ENCODE results near the gene LIN9. TPM values are rescaled to one million over a fixed set of nuclear protein-coding genes. Genes with fewer than 3 reads are reported as not detected.
A peak's percentile ranks its signal among the peaks of the same experiment; 100 is the strongest.

The LIN9 gene
- total and polyA plus RNA-seq, 2 of the 13 experiments (the other 11 are each of a cell fraction or from before 2014, with no cell fraction given): 3.0 to 10.0 TPM

DNA sequence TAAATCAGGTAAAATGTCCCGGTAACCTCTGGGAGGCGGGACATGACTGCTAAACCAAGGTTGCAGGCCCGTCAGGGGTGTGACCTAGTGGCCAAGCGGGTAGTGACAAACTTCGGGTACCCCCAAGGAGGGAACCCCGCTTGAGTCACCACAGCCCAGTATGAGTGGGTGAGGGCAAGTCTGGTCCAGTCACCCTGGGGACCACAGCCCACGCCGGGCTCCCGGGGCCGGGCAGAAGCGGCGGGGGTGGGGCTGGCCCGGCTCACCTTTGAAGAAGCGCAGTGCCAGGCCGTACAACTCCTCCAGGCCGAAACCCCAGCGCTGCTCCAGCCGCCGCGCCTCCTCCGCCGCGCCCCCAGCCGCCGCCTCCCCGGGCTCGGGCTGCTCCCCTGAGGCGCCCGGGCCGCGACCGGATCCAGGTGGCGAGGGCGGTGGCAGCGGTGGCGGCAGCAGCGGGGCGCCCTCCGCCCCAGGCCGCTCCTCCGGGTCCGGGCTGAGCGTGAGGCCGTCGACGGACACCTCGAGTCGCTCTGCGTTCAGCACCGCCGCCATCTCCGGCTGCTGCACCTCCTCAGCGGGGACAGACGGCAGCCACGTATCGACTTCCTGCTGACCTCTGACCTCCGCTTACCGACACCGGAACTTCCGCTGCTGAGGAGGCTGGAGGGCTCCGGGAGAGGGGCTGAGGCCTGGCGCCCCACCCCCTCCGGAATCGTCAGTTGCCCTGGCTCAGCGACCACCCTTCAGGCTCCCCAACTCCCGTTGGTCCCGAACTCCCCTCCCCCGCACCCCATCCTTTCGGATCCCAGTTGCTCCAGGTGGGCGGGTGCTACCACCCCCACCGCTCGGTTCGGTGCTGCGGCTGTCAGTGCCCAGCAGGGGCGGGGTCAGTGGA is 122.6 kb downstream of the LIN9 start, which contains the start of gene ACBD3 (continued):
- TF ChIP-seq, protein P1, sequence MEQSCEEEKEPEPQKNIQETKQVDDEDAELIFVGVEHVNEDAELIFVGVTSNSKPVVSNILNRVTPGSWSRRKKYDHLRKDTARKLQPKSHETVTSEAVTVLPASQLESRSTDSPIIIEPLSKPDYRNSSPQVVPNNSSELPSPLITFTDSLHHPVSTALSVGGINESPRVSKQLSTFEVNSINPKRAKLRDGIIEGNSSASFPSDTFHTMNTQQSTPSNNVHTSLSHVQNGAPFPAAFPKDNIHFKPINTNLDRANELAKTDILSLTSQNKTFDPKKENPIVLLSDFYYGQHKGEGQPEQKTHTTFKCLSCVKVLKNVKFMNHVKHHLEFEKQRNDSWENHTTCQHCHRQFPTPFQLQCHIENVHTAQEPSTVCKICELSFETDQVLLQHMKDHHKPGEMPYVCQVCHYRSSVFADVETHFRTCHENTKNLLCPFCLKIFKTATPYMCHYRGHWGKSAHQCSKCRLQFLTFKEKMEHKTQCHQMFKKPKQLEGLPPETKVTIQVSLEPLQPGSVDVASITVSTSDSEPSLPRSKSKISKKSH (CRISPR knock-in tag; IDR thresholded peaks at IDR 0.05; ENCODE audit: borderline replicate concordance): no peak; the same call in 1 of the 2 replicates
- TF ChIP-seq MIER3 (CRISPR knock-in tag; IDR thresholded peaks at IDR 0.05; ENCODE audit: borderline replicate concordance) (peak; percentile 27; the same call in 1 of the 2 replicates), HOXA7 (CRISPR knock-in tag; IDR thresholded peaks at IDR 0.05) (no peak), SAFB2 (CRISPR knock-in tag; IDR thresholded peaks at IDR 0.05; ENCODE audit: borderline replicate concordance, low read depth) (peak; percentile 63; the same call in 1 of the 2 replicates), HMGA1 (CRISPR knock-in tag; conservative IDR thresholded peaks at IDR 0.05) (no peak), PHF21A (CRISPR knock-in tag; IDR thresholded peaks at IDR 0.05) (peak; percentile 22; the same call in 1 of the 2 replicates), ZNF562 (CRISPR knock-in tag; IDR thresholded peaks at IDR 0.05; ENCODE audit: borderline replicate concordance) (no peak), FOXK1 (CRISPR knock-in tag; IDR thresholded peaks at IDR 0.05; ENCODE audit: borderline replicate concordance, low read depth) (peak; percentile 67; the same call in 1 of the 2 replicates)
- TF ChIP-seq, protein P2, sequence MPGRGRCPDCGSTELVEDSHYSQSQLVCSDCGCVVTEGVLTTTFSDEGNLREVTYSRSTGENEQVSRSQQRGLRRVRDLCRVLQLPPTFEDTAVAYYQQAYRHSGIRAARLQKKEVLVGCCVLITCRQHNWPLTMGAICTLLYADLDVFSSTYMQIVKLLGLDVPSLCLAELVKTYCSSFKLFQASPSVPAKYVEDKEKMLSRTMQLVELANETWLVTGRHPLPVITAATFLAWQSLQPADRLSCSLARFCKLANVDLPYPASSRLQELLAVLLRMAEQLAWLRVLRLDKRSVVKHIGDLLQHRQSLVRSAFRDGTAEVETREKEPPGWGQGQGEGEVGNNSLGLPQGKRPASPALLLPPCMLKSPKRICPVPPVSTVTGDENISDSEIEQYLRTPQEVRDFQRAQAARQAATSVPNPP (CRISPR knock-in tag; IDR thresholded peaks at IDR 0.05): peak; percentile 54; the same call in 1 of the 2 replicates
- TF ChIP-seq, protein P3, sequence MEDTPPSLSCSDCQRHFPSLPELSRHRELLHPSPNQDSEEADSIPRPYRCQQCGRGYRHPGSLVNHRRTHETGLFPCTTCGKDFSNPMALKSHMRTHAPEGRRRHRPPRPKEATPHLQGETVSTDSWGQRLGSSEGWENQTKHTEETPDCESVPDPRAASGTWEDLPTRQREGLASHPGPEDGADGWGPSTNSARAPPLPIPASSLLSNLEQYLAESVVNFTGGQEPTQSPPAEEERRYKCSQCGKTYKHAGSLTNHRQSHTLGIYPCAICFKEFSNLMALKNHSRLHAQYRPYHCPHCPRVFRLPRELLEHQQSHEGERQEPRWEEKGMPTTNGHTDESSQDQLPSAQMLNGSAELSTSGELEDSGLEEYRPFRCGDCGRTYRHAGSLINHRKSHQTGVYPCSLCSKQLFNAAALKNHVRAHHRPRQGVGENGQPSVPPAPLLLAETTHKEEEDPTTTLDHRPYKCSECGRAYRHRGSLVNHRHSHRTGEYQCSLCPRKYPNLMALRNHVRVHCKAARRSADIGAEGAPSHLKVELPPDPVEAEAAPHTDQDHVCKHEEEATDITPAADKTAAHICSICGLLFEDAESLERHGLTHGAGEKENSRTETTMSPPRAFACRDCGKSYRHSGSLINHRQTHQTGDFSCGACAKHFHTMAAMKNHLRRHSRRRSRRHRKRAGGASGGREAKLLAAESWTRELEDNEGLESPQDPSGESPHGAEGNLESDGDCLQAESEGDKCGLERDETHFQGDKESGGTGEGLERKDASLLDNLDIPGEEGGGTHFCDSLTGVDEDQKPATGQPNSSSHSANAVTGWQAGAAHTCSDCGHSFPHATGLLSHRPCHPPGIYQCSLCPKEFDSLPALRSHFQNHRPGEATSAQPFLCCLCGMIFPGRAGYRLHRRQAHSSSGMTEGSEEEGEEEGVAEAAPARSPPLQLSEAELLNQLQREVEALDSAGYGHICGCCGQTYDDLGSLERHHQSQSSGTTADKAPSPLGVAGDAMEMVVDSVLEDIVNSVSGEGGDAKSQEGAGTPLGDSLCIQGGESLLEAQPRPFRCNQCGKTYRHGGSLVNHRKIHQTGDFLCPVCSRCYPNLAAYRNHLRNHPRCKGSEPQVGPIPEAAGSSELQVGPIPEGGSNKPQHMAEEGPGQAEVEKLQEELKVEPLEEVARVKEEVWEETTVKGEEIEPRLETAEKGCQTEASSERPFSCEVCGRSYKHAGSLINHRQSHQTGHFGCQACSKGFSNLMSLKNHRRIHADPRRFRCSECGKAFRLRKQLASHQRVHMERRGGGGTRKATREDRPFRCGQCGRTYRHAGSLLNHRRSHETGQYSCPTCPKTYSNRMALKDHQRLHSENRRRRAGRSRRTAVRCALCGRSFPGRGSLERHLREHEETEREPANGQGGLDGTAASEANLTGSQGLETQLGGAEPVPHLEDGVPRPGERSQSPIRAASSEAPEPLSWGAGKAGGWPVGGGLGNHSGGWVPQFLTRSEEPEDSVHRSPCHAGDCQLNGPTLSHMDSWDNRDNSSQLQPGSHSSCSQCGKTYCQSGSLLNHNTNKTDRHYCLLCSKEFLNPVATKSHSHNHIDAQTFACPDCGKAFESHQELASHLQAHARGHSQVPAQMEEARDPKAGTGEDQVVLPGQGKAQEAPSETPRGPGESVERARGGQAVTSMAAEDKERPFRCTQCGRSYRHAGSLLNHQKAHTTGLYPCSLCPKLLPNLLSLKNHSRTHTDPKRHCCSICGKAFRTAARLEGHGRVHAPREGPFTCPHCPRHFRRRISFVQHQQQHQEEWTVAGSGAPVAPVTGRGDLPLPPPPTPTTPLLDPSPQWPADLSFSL (CRISPR knock-in tag; IDR thresholded peaks at IDR 0.05): no peak
- TF ChIP-seq, protein P4, sequence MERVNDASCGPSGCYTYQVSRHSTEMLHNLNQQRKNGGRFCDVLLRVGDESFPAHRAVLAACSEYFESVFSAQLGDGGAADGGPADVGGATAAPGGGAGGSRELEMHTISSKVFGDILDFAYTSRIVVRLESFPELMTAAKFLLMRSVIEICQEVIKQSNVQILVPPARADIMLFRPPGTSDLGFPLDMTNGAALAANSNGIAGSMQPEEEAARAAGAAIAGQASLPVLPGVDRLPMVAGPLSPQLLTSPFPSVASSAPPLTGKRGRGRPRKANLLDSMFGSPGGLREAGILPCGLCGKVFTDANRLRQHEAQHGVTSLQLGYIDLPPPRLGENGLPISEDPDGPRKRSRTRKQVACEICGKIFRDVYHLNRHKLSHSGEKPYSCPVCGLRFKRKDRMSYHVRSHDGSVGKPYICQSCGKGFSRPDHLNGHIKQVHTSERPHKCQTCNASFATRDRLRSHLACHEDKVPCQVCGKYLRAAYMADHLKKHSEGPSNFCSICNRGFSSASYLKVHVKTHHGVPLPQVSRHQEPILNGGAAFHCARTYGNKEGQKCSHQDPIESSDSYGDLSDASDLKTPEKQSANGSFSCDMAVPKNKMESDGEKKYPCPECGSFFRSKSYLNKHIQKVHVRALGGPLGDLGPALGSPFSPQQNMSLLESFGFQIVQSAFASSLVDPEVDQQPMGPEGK (CRISPR knock-in tag; IDR thresholded peaks at IDR 0.05): peak; percentile 87
